OCI-LY1 (cell line): ENCODE results near the gene DDX10.

Experiments
- CTCF ChIP-seq: fragments of 200-600 bp; sonication (generic), shearing (Covaris generic); IDR thresholded peaks from 2 replicates; pipeline ENCODE4 v1.5.1; 2017; ENCODE audit warnings: mild to moderate bottlenecking, antibody characterized with exemption, low read length, moderate library complexity, mixed read lengths
- EZH2 ChIP-seq: fragments of 200-600 bp; sonication (generic), shearing (Covaris generic); IDR thresholded peaks from 2 replicates; pipeline ENCODE4 v1.8.0; 2017; ENCODE audit warnings: borderline replicate concordance, mixed run types, mild to moderate bottlenecking, antibody characterized with exemption, low read length, moderate library complexity, mixed read lengths

DNA sequence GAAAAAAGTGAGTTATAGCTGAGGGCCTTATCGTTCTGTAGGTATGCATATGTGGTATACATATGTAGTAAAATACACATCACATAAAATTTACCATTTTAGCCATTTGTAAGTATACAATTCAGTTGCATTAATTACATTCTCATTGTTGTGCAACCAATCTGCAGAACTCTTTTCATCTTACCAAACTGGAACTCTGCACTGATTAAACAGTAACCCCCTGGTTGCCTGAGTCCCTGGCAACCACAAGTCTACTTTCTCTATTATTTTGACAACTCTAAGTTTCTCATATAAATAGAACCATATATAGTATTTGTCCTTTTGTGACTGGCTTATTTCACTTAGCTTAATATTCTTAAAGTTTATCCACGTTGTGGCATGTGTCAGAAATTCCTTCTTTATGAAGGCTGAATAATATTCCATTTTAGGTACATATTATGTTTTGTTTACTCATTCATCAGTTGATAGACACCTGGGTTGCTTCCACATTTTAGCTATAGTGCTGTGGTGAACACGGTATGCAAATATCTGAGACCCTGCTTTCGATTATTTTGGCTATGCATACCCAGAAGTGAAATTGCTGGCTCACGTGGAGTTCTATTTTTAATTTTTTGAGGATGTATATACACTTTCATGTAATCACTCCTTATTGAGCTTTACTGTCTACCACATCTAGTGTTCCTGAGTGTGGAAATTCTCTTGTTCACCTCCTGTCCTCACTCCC is 1.6 kb upstream of the DDX10 start:
- TF ChIP-seq CTCF: no peak
- TF ChIP-seq EZH2: no peak
